22Rv1 (cell line): Measurements from ENCODE around the gene RAPGEF4.

Experiments used
- ZFX ChIP-seq: fragments of 450-650 bp; IDR thresholded peaks from 2 replicates; pipeline ENCODE4 v1.6.1; 2017; ENCODE audit warnings: antibody characterized with exemption, borderline replicate concordance
- TF ChIP-seq, protein P1 (sequence below): fragments of 450-650 bp; IDR thresholded peaks from 2 replicates; pipeline ENCODE4 v1.5.1; 2017; ENCODE audit warnings: mild to moderate bottlenecking

- TF ChIP-seq, protein P1, sequence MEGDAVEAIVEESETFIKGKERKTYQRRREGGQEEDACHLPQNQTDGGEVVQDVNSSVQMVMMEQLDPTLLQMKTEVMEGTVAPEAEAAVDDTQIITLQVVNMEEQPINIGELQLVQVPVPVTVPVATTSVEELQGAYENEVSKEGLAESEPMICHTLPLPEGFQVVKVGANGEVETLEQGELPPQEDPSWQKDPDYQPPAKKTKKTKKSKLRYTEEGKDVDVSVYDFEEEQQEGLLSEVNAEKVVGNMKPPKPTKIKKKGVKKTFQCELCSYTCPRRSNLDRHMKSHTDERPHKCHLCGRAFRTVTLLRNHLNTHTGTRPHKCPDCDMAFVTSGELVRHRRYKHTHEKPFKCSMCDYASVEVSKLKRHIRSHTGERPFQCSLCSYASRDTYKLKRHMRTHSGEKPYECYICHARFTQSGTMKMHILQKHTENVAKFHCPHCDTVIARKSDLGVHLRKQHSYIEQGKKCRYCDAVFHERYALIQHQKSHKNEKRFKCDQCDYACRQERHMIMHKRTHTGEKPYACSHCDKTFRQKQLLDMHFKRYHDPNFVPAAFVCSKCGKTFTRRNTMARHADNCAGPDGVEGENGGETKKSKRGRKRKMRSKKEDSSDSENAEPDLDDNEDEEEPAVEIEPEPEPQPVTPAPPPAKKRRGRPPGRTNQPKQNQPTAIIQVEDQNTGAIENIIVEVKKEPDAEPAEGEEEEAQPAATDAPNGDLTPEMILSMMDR: no peak
- TF ChIP-seq ZFX: no peak
Observed at GRCh38 chr2:172843902-172844715, 108.5 kb downstream of the RAPGEF4 start.
